Sigmoid colon (tissue), 7 donors: ENCODE data around the gene TMEM168. TPM values are rescaled to one million over a fixed set of nuclear protein-coding genes. Genes with fewer than 3 reads are reported as not detected.
"Not testable (repeated sequence)": the region's sequence is repeated elsewhere in the genome, so short reads cannot be mapped to it uniquely, and the experiment has no call there.

ENCODE experiments used
- DNase-seq: peaks from one replicate; pipeline ENCODE4 v3.0.0-alpha.2; 2019
- H3K27ac ChIP-seq, 4 donors: fragments of 200-600 bp; sonication (generic); one replicate each; pipeline ENCODE4 v1.5.1; 2016 to 2019; ENCODE audit warnings: mild to moderate bottlenecking in 1 of 4
- H3K27me3 ChIP-seq, 3 donors: fragments of 200-600 bp; sonication (generic); one replicate each; pipeline ENCODE4 v1.5.1; 2019; ENCODE audit warnings: mild to moderate bottlenecking in 1 of 3
- H3K36me3 ChIP-seq, 4 donors: fragments of 200-600 bp; sonication (generic); one replicate each; pipeline ENCODE4 v1.5.1; 2016 to 2019
- H3K4me1 ChIP-seq, 4 donors: fragments of 200-600 bp; sonication (generic); one replicate each; pipeline ENCODE4 v1.5.1; 2017 to 2019
- H3K4me3 ChIP-seq, 4 donors: fragments of 200-600 bp; sonication (generic); one replicate each; pipeline ENCODE4 v1.5.1; 2017 to 2019; ENCODE audit warnings: mild to moderate bottlenecking in 2 of 4, moderate library complexity in 1 of 4
- H3K9me3 ChIP-seq, 4 donors: fragments of 200-600 bp in 3 of 4; sonication (generic) in 3 of 4; one replicate each; pipeline versions ENCODE4 v1.5.1 to v1.6.1; 2013 to 2019
- CTCF ChIP-seq, 4 experiments: fragments of 450-650 bp in 3 of 4; fragments of 200-600 bp in 1 of 4; IDR thresholded peaks; one replicate each; pipeline ENCODE4 v1.5.1; 2016 to 2019; ENCODE audit warnings: antibody characterized with exemption in 4 of 4, mild to moderate bottlenecking in 3 of 4, moderate library complexity in 2 of 4
- EP300 ChIP-seq, 4 donors: sonication (generic); formaldehyde crosslinking; IDR thresholded peaks; one replicate each; pipeline ENCODE4 v1.6.1; 2017; ENCODE audit warnings: antibody characterized with exemption in 4 of 4
- POLR2A ChIP-seq, 2 donors: fragments of 450-650 bp; IDR thresholded peaks; one replicate each; pipeline ENCODE4 v1.6.1; 2016; ENCODE audit warnings: antibody characterized with exemption in 2 of 2, mild to moderate bottlenecking in 2 of 2, moderate library complexity in 2 of 2
- POLR2AphosphoS5 ChIP-seq, 4 donors: sonication (generic); formaldehyde crosslinking; IDR thresholded peaks; one replicate each; pipeline ENCODE4 v1.6.1; 2017; ENCODE audit warnings: antibody characterized with exemption in 4 of 4
- WGBS, 2 donors: extraction: QIAGEN DNeasy Blood & Tissue Kit; methylation state at CpG; one replicate each; pipeline ENCODE4 v1.1.7; 2013; 5-methylcytosine and 5-hydroxymethylcytosine counted together
- intact Hi-C: fragments of 100-400 bp; cut with DNase I; formaldehyde crosslinking; loops from one replicate; pipeline ENCODE4 v1.15.1; 2023
- polyA plus RNA-seq, 3 donors: library from polyadenylated mRNA; stranded (reverse); fragments of 200-250 nt; gene quantifications; one replicate each; pipeline ENCODE4 v1.2.3, GENCODE V29; 2013
- total RNA-seq, 4 donors: library from RNA; depleted of rRNA; stranded (reverse); fragments of >200 nt; gene quantifications; one replicate each; pipeline ENCODE4 v1.1.0, GENCODE V29; 2016
- donor health status: healthy with polysubstance abuse.
- donor health status: Bipolar disorder and iron deficiency.
- donor health status: healthy.

The TMEM168 gene
- total and polyA plus RNA-seq, 7 donors = 1.2 to 24.3 (median 14.3) TPM

DNA sequence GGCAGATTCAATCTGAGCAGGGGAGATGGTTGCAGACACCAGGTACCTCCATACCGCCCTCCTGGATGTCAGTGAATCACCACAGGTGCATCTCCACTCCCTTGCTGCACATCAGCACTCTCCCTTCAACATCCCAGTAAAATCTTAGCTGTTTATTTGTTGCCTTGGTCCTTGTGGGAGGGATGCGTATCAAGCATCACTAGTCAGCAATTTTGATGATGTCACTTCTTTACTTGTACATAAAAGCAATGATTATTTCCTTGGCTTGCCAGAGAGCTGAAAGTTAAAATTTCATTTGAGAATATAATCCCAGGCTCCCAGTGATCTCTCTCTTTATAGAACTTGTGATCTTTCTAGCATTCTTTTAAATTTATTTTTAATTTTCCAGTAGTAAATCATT is 49.5 kb downstream of the TMEM168 start:
- Histone ChIP-seq H3K4me1 (no peaks in the 10 kb centered on the region), H3K27me3 (no peaks in the 10 kb centered on the region), H3K36me3 (no peaks in the 10 kb centered on the region), H3K27ac (no peak overlapping the region), H3K9me3 (peaks cover 0 to 4% (median 0%) of the 10 kb centered on the region in 4 donors), H3K4me3 (no peak overlapping the region)
- DNase-seq = no peak
- TF ChIP-seq CTCF (IDR thresholded peaks at IDR 0.05) (no peak), EP300 (IDR thresholded peaks at IDR 0.05) (no peak), POLR2AphosphoS5 (IDR thresholded peaks at IDR 0.05) (no peak), POLR2A (IDR thresholded peaks at IDR 0.05) (no peak)
- WGBS, 2 donors = 91 to 96% methylated on average over 2 of the region's 2 CpGs
- intact Hi-C loops = no loop called here

- intact Hi-C loops = no loop called here
- no peak for DNase-seq
- Histone ChIP-seq H3K9me3 (peaks cover 0 to 5% (median 2%) of the 10 kb centered on the region in 4 donors), H3K27ac (no peak overlapping the region), H3K4me1 (no peaks in the 10 kb centered on the region), H3K36me3 (no peaks in the 10 kb centered on the region), H3K27me3 (no peaks in the 10 kb centered on the region), H3K4me3 (no peak overlapping the region)
- no peak for TF ChIP-seq POLR2A (IDR thresholded peaks at IDR 0.05)
- TF ChIP-seq EP300 (IDR thresholded peaks at IDR 0.05) = no peak
- no peak for TF ChIP-seq CTCF (IDR thresholded peaks at IDR 0.05)
- no peak for TF ChIP-seq POLR2AphosphoS5 (IDR thresholded peaks at IDR 0.05)
- 94 to 96% methylated on average over 3 of the region's 3 CpGs for WGBS, 2 donors
These were observed 50.6 kb downstream of the TMEM168 start for GRCh38 chr7:112739436-112740180.

DNA sequence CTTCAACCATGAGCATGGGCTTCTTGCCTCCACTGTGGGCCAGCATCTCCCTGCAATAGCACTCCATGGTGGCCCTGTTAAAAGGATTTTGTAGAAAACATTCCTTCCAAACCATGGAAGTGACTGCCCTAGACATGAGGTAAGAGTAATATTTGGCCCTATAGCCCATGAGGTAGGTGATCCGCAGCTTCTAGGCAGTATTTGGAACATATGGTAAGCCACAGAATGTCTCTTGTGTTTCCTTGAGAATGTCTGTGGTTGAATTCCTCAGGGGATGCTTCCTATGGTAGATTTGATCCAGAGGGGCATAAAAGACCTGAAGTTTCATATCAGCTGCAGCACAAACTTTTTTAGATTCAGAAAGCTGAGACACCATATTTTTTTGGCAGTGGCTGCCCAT is 54.9 kb downstream of the TMEM168 start:
- intact Hi-C loops = no loop called here
- Histone ChIP-seq H3K4me1 (no peaks in the 10 kb centered on the region), H3K27ac (no peak overlapping the region), H3K4me3 (no peak overlapping the region), H3K27me3 (no peaks in the 10 kb centered on the region), H3K9me3 (peaks cover 0 to 15% (median 4%) of the 10 kb centered on the region in 4 donors), H3K36me3 (no peaks in the 10 kb centered on the region)
- DNase-seq = no peak
- no peak for TF ChIP-seq CTCF (IDR thresholded peaks at IDR 0.05)
- no peak for TF ChIP-seq POLR2AphosphoS5 (IDR thresholded peaks at IDR 0.05)
- TF ChIP-seq POLR2A (IDR thresholded peaks at IDR 0.05) = no peak
- 93% methylated on average over 1 of the region's 1 CpG for WGBS, 2 donors

- 91 to 95% methylated on average over 2 of the region's 2 CpGs for WGBS, 2 donors
- H3K9me3 ChIP-seq = peaks cover 0 to 25% (median 4%) of the 10 kb centered on the region in 4 donors
- H3K4me1 ChIP-seq, H3K36me3 ChIP-seq, H3K27me3 ChIP-seq, intact Hi-C loops, H3K27ac ChIP-seq, H3K4me3 ChIP-seq, DNase-seq: not testable (repeated sequence)
These were observed 58.9 kb downstream of the TMEM168 start for GRCh38 chr7:112731324-112731723.

DNA sequence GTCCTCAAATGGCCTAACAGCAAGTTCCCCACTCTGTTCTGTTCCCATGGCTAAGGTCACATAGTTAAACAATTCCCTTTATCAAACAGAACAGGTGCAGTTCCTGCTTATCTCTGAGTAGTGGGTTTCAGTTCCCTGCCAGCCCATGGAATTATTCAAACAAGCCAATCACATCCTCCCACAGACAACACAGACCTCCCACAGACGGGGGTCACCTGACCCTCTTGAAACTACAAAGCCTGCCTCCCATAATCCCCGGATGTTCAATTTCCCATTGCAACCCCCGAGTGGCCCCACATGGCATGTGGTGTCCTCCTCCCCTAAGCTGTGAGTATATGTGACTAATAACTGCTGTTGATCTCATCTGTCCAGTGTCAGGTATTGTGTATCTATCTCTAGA is 64.1 kb downstream of the TMEM168 start:
- Histone ChIP-seq H3K4me3 (no peak overlapping the region), H3K36me3 (no peaks in the 10 kb centered on the region), H3K27ac (no peak overlapping the region), H3K4me1 (no peaks in the 10 kb centered on the region), H3K9me3 (peaks cover 0 to 13% (median 2%) of the 10 kb centered on the region in 4 donors), H3K27me3 (no peaks in the 10 kb centered on the region)
- DNase-seq = no peak
- WGBS, 2 donors = 79 to 91% methylated on average over 3 of the region's 3 CpGs
- TF ChIP-seq POLR2A (IDR thresholded peaks at IDR 0.05) (no peak), CTCF (IDR thresholded peaks at IDR 0.05) (no peak), POLR2AphosphoS5 (IDR thresholded peaks at IDR 0.05) (no peak), EP300 (IDR thresholded peaks at IDR 0.05) (no peak)
- intact Hi-C loops = no loop called here
